ENCODE measurements around the gene ALDH7A1.

GRCh38 chr5:126543660-126544059 is 51.4 kb downstream of the ALDH7A1 start:
- TF ChIP-seq, protein P1, sequence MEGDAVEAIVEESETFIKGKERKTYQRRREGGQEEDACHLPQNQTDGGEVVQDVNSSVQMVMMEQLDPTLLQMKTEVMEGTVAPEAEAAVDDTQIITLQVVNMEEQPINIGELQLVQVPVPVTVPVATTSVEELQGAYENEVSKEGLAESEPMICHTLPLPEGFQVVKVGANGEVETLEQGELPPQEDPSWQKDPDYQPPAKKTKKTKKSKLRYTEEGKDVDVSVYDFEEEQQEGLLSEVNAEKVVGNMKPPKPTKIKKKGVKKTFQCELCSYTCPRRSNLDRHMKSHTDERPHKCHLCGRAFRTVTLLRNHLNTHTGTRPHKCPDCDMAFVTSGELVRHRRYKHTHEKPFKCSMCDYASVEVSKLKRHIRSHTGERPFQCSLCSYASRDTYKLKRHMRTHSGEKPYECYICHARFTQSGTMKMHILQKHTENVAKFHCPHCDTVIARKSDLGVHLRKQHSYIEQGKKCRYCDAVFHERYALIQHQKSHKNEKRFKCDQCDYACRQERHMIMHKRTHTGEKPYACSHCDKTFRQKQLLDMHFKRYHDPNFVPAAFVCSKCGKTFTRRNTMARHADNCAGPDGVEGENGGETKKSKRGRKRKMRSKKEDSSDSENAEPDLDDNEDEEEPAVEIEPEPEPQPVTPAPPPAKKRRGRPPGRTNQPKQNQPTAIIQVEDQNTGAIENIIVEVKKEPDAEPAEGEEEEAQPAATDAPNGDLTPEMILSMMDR (IDR thresholded peaks at IDR 0.05; ENCODE audit: insufficient read depth, low read length, poor library complexity, severe bottlenecking): no peak
- TF ChIP-seq EZH2phosphoT487 (conservative IDR thresholded peaks at IDR 0.05; ENCODE audit: low read length): no peak
